ENCODE measurements around the gene CDH26. TPM values are rescaled to one million over a fixed set of nuclear protein-coding genes. Genes with fewer than 3 reads are reported as not detected.

CDH26 gene
- total RNA-seq, 1 donor, result 0.09 TPM

GRCh38 chr20:60013296-60014139 is 55.3 kb downstream of the CDH26 start:
- no peak overlapping the region for H3K4me3 ChIP-seq (ENCODE audit: low read depth, low read length)
- no peak for TF ChIP-seq CTCF (IDR thresholded peaks at IDR 0.05; ENCODE audit: insufficient read depth, low read length)
- DNase-seq (ENCODE audit: low read depth), result no peak

- H3K4me3 ChIP-seq (ENCODE audit: low read depth, low read length), result no peak overlapping the region
- DNase-seq (ENCODE audit: low read depth), result no peak
- no peak for TF ChIP-seq CTCF (IDR thresholded peaks at IDR 0.05; ENCODE audit: insufficient read depth, low read length)
Observed at GRCh38 chr20:60016406-60016805, 58.2 kb downstream of the CDH26 start.

- DNase-seq (ENCODE audit: low read depth), result no peak
- TF ChIP-seq CTCF (IDR thresholded peaks at IDR 0.05; ENCODE audit: insufficient read depth, low read length), result no peak
- H3K4me3 ChIP-seq (ENCODE audit: low read depth, low read length), result no peak overlapping the region
Observed at GRCh38 chr20:60020251-60020650, 62.0 kb downstream of the CDH26 start.

- no peak overlapping the region for H3K4me3 ChIP-seq (ENCODE audit: low read depth, low read length)
- DNase-seq (ENCODE audit: low read depth), result no peak
- TF ChIP-seq CTCF (IDR thresholded peaks at IDR 0.05; ENCODE audit: insufficient read depth, low read length), result no peak
Observed at GRCh38 chr20:60021104-60021503, 62.9 kb downstream of the CDH26 start.

GRCh38 chr20:60022849-60023248 is 64.6 kb downstream of the CDH26 start:
- no peak overlapping the region for H3K4me3 ChIP-seq (ENCODE audit: low read depth, low read length)
- no peak for DNase-seq (ENCODE audit: low read depth)
- TF ChIP-seq CTCF (IDR thresholded peaks at IDR 0.05; ENCODE audit: insufficient read depth, low read length), result no peak

- H3K4me3 ChIP-seq (ENCODE audit: low read depth, low read length), result no peak overlapping the region
- no peak for TF ChIP-seq CTCF (IDR thresholded peaks at IDR 0.05; ENCODE audit: insufficient read depth, low read length)
- DNase-seq (ENCODE audit: low read depth), result no peak
Observed at GRCh38 chr20:60024245-60024644, 66.0 kb downstream of the CDH26 start.
